MM.1S (cell line): ENCODE measurements around the gene SLC35F3.

ENCODE experiments used
- CTCF ChIP-seq: fragments of 300-600 bp; sonication (generic); IDR thresholded peaks from 2 replicates; pipeline ENCODE4 v1.5.1; 2016; ENCODE audit warnings: antibody characterized with exemption, low read length, mixed read lengths
- EZH2 ChIP-seq: fragments of 300-600 bp; sonication (generic); optimal IDR thresholded peaks from 2 replicates; pipeline ENCODE3; 2017; ENCODE audit warnings: low read depth, mild to moderate bottlenecking, antibody characterized with exemption, low read length, mixed read lengths
- EZH2phosphoT487 ChIP-seq: fragments of 300-600 bp; sonication (generic); IDR thresholded peaks from 2 replicates; pipeline ENCODE4 v1.6.1; 2018; ENCODE audit warnings: antibody characterized with exemption, low read length

DNA sequence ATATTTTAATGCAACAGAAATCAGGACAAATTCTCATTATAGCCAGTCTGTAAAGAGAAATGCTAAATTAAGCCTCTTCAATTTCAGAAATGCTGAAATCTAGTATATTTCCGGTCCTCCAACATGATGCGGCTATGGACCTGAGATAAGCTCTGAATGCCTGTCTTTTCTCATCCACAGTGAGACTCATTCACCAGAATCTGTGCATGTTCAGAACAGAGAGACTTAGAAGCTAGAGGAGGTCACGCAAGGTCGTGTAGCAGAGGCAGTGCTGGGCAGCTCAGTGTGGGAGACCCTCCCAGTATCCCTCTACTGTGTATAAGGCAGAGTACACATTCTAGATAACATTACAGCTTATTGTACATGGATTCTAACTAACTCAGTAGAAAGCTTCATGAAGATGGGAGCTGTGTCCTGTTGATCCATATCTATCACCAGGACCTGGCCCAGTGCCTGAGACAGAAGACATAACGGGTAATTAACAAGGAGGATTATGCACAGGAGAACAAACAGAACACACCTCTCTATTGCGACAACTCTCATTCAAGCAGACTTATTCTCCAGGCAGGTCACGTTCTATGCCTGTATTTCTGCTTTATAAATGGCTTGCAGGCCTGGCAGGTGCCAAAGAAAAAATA, 371.8 kb downstream of the SLC35F3 start:
- no peak for TF ChIP-seq CTCF
- no peak for TF ChIP-seq EZH2
- TF ChIP-seq EZH2phosphoT487: no peak
